Neuronal stem cell (in vitro differentiated cells): ENCODE measurements around the gene IDUA.
A peak's percentile ranks its signal among the peaks of the same experiment; 100 is the strongest.

Source experiments
- DNase-seq: peaks from one replicate; pipeline ENCODE4 v3.0.0-alpha.2; 2013; ENCODE audit warnings: low spot score
- H2AFZ ChIP-seq: one replicate; pipeline ENCODE4 v1.6.1; 2013; ENCODE audit warnings: mild to moderate bottlenecking, low read length, inconsistent platforms
- H2AK5ac ChIP-seq: 2 replicates; pipeline ENCODE4 v1.6.1; 2013; ENCODE audit warnings: low read depth, mild to moderate bottlenecking, inconsistent platforms, low read length, moderate library complexity, mixed read lengths
- H2BK120ac ChIP-seq: 2 replicates; pipeline ENCODE4 v1.6.1; 2013; ENCODE audit warnings: low read depth, mild to moderate bottlenecking, inconsistent platforms, low read length, moderate library complexity, mixed read lengths
- H2BK12ac ChIP-seq: one replicate; pipeline ENCODE4 v1.6.1; 2013; ENCODE audit warnings: low read length, inconsistent platforms
- H2BK15ac ChIP-seq: 2 replicates; pipeline ENCODE4 v1.6.1; 2013; ENCODE audit warnings: mild to moderate bottlenecking, low read length, inconsistent platforms, mixed read lengths
- H2BK5ac ChIP-seq: one replicate; pipeline ENCODE4 v1.6.1; 2013; ENCODE audit warnings: inconsistent platforms, mild to moderate bottlenecking, low read length, moderate library complexity
- H3K14ac ChIP-seq: one replicate; pipeline ENCODE4 v1.6.1; 2013; ENCODE audit warnings: low read length, inconsistent platforms
- H3K18ac ChIP-seq: 2 replicates; pipeline ENCODE4 v1.6.1; 2013; ENCODE audit warnings: low read length, inconsistent platforms
- H3K23ac ChIP-seq: 2 replicates; pipeline ENCODE4 v1.6.1; 2013; ENCODE audit warnings: low read depth, mild to moderate bottlenecking, mixed read lengths, low read length, inconsistent platforms; ENCODE audit not compliant: poor library complexity
- H3K27ac ChIP-seq: replicated peaks from 3 replicates; pipeline ENCODE4 v1.5.1; 2013; ENCODE audit warnings: low read length, inconsistent platforms
- H3K27me3 ChIP-seq, 3 experiments: 2 replicates each; pipeline ENCODE4 v1.6.1; 2013; ENCODE audit warnings: low read length in 3 of 3, mild to moderate bottlenecking in 2 of 3, inconsistent platforms in 1 of 3, low read depth in 1 of 3, mixed read lengths in 1 of 3, moderate library complexity in 1 of 3; ENCODE audit not compliant: control insufficient read depth in 3 of 3, insufficient read depth in 3 of 3
- H3K36me3 ChIP-seq, 2 donors: replicated peaks in 1 of 2; 2 replicates each; pipeline ENCODE4 v1.6.1; 2013; ENCODE audit warnings: low read length in 2 of 2; ENCODE audit not compliant: control insufficient read depth in 2 of 2, insufficient read depth in 2 of 2
- H3K4ac ChIP-seq: 2 replicates; pipeline ENCODE4 v1.6.1; 2013; ENCODE audit warnings: inconsistent platforms, mild to moderate bottlenecking, low read length, moderate library complexity
- H3K4me1 ChIP-seq, 2 donors: 1 replicate in 1 of 2; 2 replicates in 1 of 2; pipeline ENCODE4 v1.6.1; 2013; ENCODE audit warnings: low read length in 2 of 2, low read depth in 1 of 2; ENCODE audit not compliant: control insufficient read depth in 2 of 2, insufficient read depth in 1 of 2
- H3K4me2 ChIP-seq: one replicate; pipeline ENCODE4 v1.6.1; 2013; ENCODE audit warnings: mild to moderate bottlenecking, low read length, inconsistent platforms; ENCODE audit not compliant: insufficient read depth, poor library complexity, severe bottlenecking
- H3K4me3 ChIP-seq, 2 donors: 2 replicates each; pipeline ENCODE4 v1.5.1; 2013; ENCODE audit warnings: low read length in 2 of 2, mild to moderate bottlenecking in 2 of 2, inconsistent platforms in 1 of 2, moderate library complexity in 1 of 2
- H3K79me1 ChIP-seq: one replicate; pipeline ENCODE4 v1.6.1; 2013; ENCODE audit warnings: low read depth, mild to moderate bottlenecking, inconsistent platforms, low read length, moderate library complexity
- H3K9ac ChIP-seq: one replicate; pipeline ENCODE4 v1.6.1; 2013; ENCODE audit warnings: mild to moderate bottlenecking, low read depth, low read length, inconsistent platforms; ENCODE audit not compliant: poor library complexity
- H3K9me3 ChIP-seq, 2 donors: replicated peaks in 1 of 2; 2 replicates each; pipeline versions ENCODE3 to v1.6.1; 2013; ENCODE audit warnings: low read length in 2 of 2, mild to moderate bottlenecking in 2 of 2, inconsistent platforms in 1 of 2, low read depth in 1 of 2, mixed read lengths in 1 of 2, moderate library complexity in 1 of 2; ENCODE audit not compliant: control insufficient read depth in 2 of 2, insufficient read depth in 1 of 2
- H4K8ac ChIP-seq: one replicate; pipeline ENCODE4 v1.6.1; 2013; ENCODE audit warnings: low read depth, mild to moderate bottlenecking, inconsistent platforms, low read length, moderate library complexity
- H4K91ac ChIP-seq: one replicate; pipeline ENCODE4 v1.6.1; 2013; ENCODE audit warnings: low read length, low read depth, mild to moderate bottlenecking, inconsistent platforms; ENCODE audit not compliant: poor library complexity
- WGBS, 2 donors: extraction: QIAGEN DNeasy Blood & Tissue Kit; methylation state at CpG; one replicate each; pipeline ENCODE4 v1.1.7; 2013; ENCODE audit warnings: missing lambda C conversion rate in 2 of 2, mixed read lengths in 1 of 2; ENCODE audit not compliant: insufficient read length in 2 of 2, insufficient replicate concordance in 1 of 2; ENCODE audit errors: extremely low coverage in 2 of 2; 5-methylcytosine and 5-hydroxymethylcytosine counted together

The IDUA gene

DNA sequence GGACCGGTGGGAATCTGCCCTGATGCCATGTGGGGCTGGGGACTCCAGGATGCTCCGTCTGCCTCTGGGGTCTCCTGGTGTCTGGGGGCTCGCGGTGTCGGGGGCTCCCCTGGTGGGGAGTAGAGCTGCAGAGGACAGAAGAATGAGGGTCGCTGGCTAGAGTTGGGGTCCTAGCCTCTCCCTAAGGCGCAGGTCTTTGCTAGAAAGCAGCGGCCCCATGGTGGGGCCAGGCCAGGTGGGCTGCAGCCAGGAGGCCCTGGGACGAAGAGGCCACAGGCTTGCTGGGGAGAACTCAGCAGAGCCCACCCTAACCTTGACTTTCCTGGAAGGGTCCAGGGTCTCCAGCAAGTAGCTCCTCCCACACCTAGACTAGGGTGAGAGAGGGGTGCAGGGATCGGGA is 46.0 kb downstream of the IDUA start:
- no peak overlapping the region for H4K8ac ChIP-seq
- H3K4me2 ChIP-seq = no peak overlapping the region
- peak overlapping the region; percentile 77 for H2BK5ac ChIP-seq
- no peak overlapping the region for H3K4me3 ChIP-seq
- H2BK12ac ChIP-seq = peak overlapping the region; percentile 30
- H2AK5ac ChIP-seq = peak overlapping the region; percentile 100
- no peak overlapping the region for H3K9ac ChIP-seq
- H3K9me3 ChIP-seq = no peaks in the 10 kb centered on the region
- peaks cover 0 to 7% (median 0%) of the 10 kb centered on the region in 3 experiments for H3K27me3 ChIP-seq
- WGBS, 2 donors = no CpG with 5 or more reads among the region's 10 CpGs
- H3K4ac ChIP-seq = peak overlapping the region; percentile 55
- H3K14ac ChIP-seq = no peak overlapping the region
- no peak overlapping the region for H2BK120ac ChIP-seq
- H3K18ac ChIP-seq = peak overlapping the region; percentile 78
- no peak for DNase-seq
- no peak overlapping the region for H3K23ac ChIP-seq
- H4K91ac ChIP-seq = no peak overlapping the region
- peak overlapping the region; percentile 96 for H2BK15ac ChIP-seq
- H3K36me3 ChIP-seq = no peaks in the 10 kb centered on the region
- H3K27ac ChIP-seq = no peak overlapping the region
- no peaks in the 10 kb centered on the region for H3K79me1 ChIP-seq
- H2AFZ ChIP-seq = no peak overlapping the region
- peaks cover 29 to 33% of the 10 kb centered on the region in 2 donors for H3K4me1 ChIP-seq

- H3K9ac ChIP-seq = peak overlapping the region; percentile 60
- H3K23ac ChIP-seq = peak overlapping the region; percentile 95
- no peaks in the 10 kb centered on the region for H3K9me3 ChIP-seq
- H4K91ac ChIP-seq = peak overlapping the region; percentile 72
- H2BK120ac ChIP-seq = peak overlapping the region; percentile 94
- H3K4ac ChIP-seq = peak overlapping the region; percentile 89
- H3K27me3 ChIP-seq = peaks cover 0 to 7% (median 0%) of the 10 kb centered on the region in 3 experiments
- H3K4me3 ChIP-seq = peak overlapping the region in 1 of 2 donors; percentile 48
- peak overlapping the region; percentile 90 for H2BK5ac ChIP-seq
- peak overlapping the region; percentile 38 for H3K14ac ChIP-seq
- WGBS, 2 donors = no CpG with 5 or more reads among the region's 35 CpGs
- H2AK5ac ChIP-seq = peak overlapping the region; percentile 100
- H3K27ac ChIP-seq = no peak overlapping the region
- H3K18ac ChIP-seq = peak overlapping the region; percentile 93
- no peak overlapping the region for H4K8ac ChIP-seq
- no peak overlapping the region for H3K4me2 ChIP-seq
- no peaks in the 10 kb centered on the region for H3K36me3 ChIP-seq
- DNase-seq = no peak
- peak overlapping the region; percentile 96 for H2BK15ac ChIP-seq
- no peak overlapping the region for H2AFZ ChIP-seq
- no peaks in the 10 kb centered on the region for H3K79me1 ChIP-seq
- H3K4me1 ChIP-seq = peaks cover 26 to 32% of the 10 kb centered on the region in 2 donors
- H2BK12ac ChIP-seq = peak overlapping the region; percentile 94
These were observed 47.2 kb downstream of the IDUA start for GRCh38 chr4:1033840-1034551.

DNA sequence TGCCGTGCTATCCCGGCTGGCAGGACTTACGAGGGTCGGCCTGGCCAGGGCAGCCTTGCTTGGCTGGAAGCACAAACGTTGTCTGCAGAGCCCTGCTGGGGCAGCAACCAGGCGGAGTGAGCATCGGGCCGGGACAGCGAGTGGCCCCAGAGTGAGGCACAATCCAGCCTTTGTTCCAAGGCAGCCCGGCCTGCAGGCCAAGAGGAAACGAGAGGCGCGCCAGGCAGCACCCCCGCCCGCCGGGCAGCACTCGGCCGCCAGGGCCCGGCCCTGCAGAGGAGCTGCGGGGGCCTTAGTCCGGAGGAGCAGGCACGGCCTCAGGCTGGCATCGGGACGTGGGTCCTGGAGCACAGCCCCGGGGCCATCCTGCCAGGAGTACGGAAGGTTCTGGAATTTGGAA is 48.7 kb downstream of the IDUA start:
- Histone ChIP-seq H3K4me1 (peaks cover 31 to 38% of the 10 kb centered on the region in 2 donors), H2BK120ac (peak overlapping the region; percentile 81), H3K14ac (peak overlapping the region; percentile 82), H3K4ac (no peak overlapping the region), H2BK15ac (peak overlapping the region; percentile 100), H4K8ac (peak overlapping the region; percentile 82), H4K91ac (peak overlapping the region; percentile 85), H3K23ac (peak overlapping the region; percentile 43), H2AK5ac (peak overlapping the region; percentile 99), H3K79me1 (no peaks in the 10 kb centered on the region), H3K9me3 (no peaks in the 10 kb centered on the region), H3K9ac (peak overlapping the region; percentile 60), H3K18ac (peak overlapping the region; percentile 94), H3K36me3 (no peaks in the 10 kb centered on the region), H2AFZ (no peak overlapping the region), H3K27ac (no peak overlapping the region), H2BK5ac (peak overlapping the region; percentile 39), H3K4me2 (no peak overlapping the region), H3K4me3 (no peak overlapping the region), H2BK12ac (peak overlapping the region; percentile 98), H3K27me3 (peaks cover 0 to 7% (median 0%) of the 10 kb centered on the region in 3 experiments)
- DNase-seq = no peak
- no CpG with 5 or more reads among the region's 26 CpGs for WGBS, 2 donors

GRCh38 chr4:1036095-1036494 is 49.3 kb downstream of the IDUA start:
- Histone ChIP-seq H3K27ac (no peak overlapping the region), H3K14ac (peak overlapping the region; percentile 94), H3K4ac (peak overlapping the region; percentile 53), H2BK5ac (peak overlapping the region; percentile 26), H2AFZ (no peak overlapping the region), H2BK12ac (peak overlapping the region; percentile 97), H3K4me3 (no peak overlapping the region), H2BK120ac (peak overlapping the region; percentile 94), H3K9ac (peak overlapping the region; percentile 70), H3K18ac (peak overlapping the region; percentile 98), H2AK5ac (peak overlapping the region; percentile 99), H3K23ac (peak overlapping the region; percentile 89), H4K91ac (peak overlapping the region; percentile 95), H4K8ac (no peak overlapping the region), H2BK15ac (peak overlapping the region; percentile 100), H3K79me1 (no peaks in the 10 kb centered on the region), H3K27me3 (peaks cover 0 to 3% (median 0%) of the 10 kb centered on the region in 3 experiments), H3K36me3 (no peaks in the 10 kb centered on the region), H3K4me2 (no peak overlapping the region), H3K9me3 (no peaks in the 10 kb centered on the region), H3K4me1 (peaks cover 33 to 41% of the 10 kb centered on the region in 2 donors)
- no peak for DNase-seq
- no CpG with 5 or more reads among the region's 15 CpGs for WGBS, 2 donors
